HG03135 (cell line): Measurements from ENCODE around the gene ARHGAP6.
A peak's percentile ranks its signal among the peaks of the same experiment; 100 is the strongest.
"Not testable (repeated sequence)": the region's sequence is repeated elsewhere in the genome, so short reads cannot be mapped to it uniquely, and the experiment has no call there.

ENCODE experiments used
- ATAC-seq: cut with Tn5 transposase; IDR thresholded peaks from one replicate; pipeline ENCODE4 v1.9.1; 2021; ENCODE audit warnings: mild to moderate bottlenecking, moderate library complexity; ENCODE audit not compliant: unreplicated experiment

The ARHGAP6 gene

DNA sequence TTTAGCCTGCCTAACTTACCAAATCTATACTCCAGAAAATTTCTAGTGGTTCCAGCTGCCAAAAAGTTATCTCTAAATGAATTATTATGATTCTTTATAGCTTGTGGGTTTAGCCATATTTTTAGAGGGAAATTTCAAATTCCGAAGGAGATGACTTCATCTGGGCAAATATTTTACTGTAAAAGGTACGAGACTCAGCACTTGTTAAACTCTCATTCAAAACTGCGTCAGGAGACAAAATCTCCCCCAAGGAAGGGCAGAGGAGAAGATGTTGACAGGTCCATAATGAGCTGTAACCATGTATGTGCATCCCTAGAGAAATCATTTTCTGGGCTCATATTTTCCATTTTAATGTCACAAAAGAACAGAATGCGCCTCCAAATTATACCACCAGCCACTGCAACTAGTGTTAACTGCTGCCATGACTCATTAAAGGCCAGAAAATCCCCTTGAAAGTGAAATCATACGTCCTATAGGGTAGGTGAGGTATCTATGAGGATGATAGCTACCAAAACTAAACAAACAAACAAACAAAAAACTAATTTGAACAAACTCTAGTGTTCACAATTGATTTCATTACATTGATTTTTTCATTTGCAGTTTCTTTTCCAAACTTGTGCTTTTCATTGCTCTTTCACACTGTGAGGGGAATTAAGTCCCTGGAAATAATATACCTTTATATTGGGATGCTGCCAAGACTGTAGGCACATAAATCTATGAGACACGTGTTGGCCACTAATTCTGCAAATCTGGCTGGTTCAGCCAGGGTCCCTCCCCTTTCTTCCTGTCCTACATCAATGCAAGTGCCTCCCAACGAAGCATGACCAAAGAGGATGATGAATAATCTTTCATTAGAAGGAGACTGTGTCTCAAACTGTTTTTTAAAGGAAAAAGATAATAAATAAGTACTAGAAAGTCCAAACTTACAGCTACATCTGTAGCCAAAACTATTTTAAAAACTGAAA is 85.8 kb downstream of the ARHGAP6 start:
- ATAC-seq = no peak

DNA sequence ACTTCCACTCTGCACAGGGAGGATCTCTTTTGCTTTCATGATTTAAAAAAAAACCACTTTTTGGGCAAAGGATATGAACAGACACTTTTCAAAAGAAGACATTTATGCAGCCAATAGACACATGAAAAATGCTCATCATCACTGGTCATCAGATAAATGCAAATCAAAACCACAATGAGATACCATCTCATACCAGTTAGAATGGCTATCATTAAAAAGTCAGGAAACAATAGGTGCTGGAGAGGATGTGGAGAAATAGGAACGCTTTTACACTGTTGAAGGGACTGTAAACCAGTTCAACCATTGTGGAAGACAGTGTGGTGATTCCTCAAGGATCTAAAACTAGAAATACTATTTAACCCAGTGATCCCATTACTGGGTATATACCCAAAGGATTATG is 87.4 kb downstream of the ARHGAP6 start:
- ATAC-seq = not testable (repeated sequence)

DNA sequence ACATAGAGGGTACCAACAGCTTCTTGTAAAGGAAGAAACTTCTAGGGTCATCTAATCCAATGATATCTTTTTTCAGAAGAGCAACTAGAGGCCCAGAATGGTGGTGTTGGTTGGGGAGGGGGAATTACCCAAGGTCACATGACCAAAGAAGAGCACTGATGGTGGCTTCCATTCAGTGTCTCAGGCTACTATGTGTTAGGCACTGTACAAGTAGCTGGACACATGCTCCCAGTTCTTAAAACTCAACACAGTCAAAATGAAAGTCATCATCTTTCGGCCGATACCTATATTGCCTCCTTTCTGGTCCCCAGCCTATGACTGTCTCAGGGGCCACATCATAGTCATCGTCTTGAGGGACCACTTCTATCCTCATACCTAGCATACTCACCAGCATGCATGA is 88.1 kb downstream of the ARHGAP6 start:
- no peak for ATAC-seq

DNA sequence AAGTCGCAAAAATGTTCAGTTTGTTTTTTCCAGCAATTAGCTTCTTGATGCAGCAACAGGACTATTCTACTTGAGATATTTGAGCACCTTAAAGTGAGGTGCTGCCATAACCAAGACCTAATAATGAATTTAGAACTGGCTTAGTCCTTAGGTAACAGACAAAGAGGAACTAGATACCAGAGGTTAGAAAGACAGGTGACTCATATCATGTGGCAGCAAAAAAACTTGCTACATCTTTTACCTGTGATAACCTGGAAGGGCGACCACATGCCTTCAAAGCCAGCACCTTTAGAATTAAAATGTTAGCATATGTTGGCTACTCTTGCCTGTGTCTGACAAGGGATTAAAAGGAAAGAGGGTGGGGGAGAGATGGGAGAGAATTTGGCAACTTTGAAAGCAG is 90.4 kb downstream of the ARHGAP6 start:
- ATAC-seq = no peak

DNA sequence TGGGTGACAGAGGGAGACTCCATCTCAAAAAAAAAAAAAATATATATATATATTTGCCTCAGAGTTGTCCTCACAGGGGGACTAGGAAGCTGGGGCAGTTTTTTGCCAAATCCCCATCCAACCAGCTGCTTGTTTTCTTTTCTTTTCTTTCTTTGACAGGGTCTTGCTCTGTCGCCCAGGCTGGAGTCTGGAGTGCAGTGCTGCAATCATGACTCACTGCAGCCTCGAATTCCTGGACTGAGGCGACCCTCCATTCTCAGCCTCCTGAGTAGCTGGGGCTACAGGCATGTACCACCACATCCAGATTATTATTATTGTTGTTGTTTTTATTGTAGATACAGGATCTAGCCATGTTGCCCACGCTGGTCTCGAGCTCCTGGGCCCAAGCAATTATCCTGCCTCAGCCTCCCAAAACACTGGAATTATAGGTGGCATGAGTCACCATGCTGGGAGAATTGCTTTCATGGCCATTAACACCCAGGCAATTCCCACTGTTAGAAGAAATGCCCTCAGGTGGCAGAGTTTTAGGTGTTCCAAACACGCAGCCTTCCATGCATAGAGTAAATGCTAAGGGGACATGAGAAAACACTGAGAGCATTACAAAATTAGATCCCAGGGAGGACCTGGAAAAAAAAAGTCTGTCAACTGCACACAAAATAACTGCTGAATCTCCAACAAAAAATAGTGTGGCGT is 98.0 kb downstream of the ARHGAP6 start:
- ATAC-seq = no peak

DNA sequence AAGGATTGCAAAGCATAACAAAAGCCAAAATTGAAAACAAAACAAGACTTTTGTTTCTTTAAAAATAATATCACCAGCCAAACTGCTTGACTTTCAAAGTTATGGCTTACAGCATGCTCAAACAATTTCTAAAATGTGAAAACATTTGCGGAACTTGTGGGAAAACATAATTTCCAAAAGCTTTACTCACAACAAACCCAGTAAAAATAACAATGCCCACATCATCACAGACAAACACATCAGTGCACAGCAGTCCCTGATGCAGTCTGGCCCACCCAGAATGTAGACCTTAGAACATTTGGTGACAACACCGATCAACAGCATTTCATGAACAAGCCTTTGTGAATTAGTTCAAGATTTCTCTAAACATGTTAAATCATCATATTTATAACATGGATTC is 98.9 kb downstream of the ARHGAP6 start:
- ATAC-seq = no peak

DNA sequence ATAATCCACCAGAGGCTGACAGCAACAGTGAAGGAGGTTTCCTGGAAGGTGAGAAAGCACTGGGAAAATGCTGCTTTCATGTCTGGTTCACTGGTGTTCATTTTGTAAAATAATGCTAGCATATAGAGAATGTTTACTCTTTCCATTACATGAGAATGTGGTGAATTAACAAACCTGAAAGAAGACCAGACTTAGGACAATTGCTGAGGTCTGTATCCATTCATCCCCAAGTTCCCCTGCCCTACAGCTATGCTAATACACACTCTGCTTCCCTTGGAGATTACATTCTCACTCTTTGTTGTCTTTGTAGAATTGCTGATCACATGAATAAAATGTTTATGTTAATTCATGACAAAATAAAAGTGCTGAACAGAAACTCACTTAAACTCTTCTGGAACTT is 99.5 kb downstream of the ARHGAP6 start:
- no peak for ATAC-seq

DNA sequence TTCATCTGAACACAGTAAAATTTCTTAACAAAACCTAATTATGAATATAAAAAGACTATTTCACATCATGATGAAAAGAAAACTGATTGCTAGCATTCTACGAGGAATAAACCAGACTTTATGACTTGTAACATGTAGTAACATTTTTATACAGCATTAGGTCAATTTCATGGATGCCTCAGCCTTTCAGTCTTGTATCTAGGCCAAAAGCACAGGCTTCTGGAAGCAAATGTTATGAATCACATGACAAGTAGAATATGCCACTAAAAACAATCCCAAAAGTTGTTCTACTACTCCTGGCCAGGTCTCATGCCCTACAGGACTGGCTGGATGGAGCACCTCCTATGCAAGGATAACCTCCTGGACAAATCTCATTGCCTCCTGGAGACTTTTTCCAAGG is 101.2 kb downstream of the ARHGAP6 start:
- ATAC-seq = no peak

DNA sequence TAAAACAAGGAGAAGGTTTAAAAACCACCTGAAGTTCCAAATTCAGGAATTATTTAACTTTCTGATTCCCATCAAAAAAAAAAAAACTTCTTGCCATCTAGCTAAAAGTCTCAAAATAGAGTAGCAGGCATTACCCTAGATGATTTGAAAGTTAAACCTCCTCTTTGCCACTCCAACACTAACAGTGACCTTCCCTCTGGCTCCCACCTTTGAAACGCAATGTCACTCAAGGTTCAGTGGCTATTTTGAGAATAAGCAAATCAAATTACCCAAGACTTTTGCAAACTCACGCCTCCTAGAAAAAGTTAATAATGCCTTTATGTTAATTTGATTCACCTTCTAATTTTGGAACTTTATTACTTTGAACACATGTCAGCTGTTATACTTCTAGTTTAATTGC is 103.2 kb downstream of the ARHGAP6 start:
- ATAC-seq = no peak

DNA sequence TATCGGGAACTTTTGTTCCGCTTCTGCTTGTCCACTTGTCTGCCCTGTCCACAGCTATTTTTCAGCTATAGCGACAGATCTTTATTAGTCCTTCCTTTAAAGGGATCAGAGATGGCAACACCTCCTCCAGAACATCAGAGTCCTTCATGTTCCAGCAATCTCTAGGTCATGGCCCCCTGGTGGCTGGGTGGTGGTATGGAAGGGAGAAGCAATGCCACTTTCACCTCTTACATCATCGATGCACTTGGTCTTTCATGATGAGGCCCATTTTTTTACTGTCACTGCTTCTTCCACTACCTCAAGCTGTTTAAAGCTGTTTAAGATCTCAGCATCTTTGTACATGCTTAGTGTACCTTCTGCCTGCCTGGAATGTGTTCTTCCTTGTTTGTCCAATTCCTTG is 106.7 kb downstream of the ARHGAP6 start:
- ATAC-seq = peak; percentile 89

DNA sequence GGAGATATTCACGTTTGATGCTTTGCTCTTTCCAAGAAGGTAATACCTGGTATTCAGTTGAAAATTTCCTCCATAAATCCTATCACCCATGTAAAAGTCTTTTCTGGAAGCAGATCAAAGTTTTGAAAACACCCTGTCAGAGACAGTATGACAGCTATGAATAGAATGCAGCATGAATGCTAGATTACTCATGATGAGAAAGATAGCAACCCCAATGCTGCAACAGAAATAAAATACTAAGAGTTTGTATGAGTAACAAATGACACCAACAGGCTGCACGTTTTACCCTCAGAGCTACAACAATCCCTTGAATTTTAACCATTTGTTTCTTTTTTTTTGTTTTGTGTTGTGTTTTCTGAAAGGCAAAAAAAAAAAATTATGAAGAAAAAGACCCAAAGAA is 108.6 kb downstream of the ARHGAP6 start:
- ATAC-seq = no peak

DNA sequence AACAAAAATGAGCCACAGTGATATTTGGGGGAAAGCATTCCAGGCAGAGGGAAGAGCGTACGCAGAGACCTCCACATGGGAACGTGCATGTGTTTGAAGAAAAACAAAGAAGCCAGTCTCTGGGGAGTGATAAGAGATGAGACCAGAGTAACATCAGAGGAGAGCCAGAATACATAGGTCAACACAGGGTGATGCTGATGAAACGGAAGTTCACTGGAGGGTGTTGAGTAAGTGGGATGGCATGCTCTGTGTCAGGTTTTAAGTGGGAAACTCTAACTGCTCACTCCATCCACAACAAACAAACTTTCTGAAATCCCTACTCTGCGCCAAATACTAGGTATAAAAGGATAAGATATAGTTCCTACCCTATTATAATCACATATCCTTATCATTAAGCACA is 110.0 kb downstream of the ARHGAP6 start:
- ATAC-seq = no peak

DNA sequence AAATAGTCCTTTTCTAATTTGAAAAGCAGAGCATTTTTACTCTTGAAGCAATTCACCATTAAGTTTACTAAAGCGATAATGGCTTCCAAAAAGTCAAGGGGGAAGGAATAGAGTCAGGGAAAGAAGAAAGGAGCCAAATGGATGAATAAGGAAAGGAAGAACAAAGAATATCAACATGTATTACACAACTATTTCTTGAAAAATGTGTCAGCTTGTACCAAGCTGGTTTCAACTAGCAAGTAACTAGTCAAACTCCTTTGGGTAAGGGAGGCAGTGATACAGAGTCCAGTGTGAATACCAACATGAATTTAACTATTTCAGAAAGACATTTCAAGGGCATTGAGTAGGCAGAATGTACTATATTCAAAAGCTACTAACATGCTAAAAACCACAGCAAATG is 112.1 kb downstream of the ARHGAP6 start:
- no peak for ATAC-seq

DNA sequence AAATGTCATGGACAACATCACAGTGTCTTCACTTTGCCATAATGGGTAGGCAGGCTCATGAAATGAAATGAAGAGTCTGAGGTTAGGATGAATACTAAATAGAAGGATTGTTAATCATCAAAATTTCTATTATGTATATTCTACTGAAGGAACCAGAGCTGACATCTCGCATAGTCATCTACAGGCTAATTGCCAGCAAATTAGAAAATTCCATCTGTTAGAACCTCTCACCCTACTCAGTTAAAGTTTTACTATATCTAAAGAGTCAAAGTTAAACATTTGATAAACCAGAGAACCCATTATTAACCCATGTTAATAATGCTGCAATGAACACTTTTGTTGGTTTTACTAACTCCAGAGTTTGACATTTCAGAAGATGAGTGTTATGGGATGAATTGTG is 114.6 kb downstream of the ARHGAP6 start:
- no peak for ATAC-seq

DNA sequence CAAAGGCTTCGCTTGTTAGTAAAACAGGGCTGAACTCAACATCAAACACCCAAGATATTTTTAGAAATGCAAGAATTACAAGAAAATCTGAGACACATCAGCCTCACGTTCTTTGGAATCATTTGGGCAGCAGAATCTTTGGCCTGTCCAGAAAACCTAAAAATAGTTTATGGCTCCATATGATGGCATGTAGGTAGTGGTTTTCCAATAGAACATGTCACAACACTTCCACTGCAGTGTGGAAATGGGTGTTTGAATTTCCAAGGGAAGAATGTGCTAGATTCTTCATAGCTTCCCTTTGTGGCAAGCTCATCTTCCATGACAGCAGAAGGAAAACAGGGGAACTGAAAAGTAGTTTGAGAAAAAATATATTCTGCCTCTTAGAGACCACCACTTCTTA is 118.8 kb downstream of the ARHGAP6 start:
- no peak for ATAC-seq

DNA sequence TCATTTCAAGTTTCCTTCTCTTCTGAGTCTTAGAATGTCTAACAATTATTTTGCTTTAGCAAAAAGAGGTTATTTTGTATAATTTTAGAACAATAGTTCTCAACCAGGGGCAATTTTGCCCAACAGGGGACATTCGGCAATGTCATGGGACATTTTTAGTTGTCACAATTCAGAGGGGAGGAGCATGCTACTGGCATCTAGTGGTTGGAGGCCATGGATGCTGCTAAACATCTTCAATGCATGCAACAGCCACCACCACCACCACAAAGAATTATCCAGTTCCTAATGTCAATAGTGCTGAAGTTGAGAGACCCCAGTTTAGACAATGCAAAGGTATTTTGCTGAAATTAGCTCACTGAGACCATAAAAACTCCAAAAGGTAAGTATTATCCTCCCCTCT is 122.5 kb downstream of the ARHGAP6 start:
- no peak for ATAC-seq

DNA sequence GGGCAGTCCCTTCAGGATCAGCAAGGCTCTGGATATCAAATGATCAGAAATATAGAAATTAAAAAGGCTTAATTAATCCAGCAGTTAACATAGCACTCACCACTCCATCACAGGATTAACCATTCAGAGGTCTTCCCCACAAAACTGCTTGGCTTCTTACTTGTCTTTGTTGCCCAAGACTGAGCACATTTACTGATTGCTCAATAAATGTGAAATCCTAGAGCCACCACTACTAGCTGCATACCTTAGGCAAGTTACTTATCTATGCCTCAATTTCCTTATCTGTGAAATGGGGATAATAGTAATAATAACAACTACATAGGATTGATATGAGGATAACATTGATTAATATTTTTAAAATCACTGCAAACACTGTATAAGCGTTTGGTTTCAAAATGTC is 124.2 kb downstream of the ARHGAP6 start:
- ATAC-seq = no peak

DNA sequence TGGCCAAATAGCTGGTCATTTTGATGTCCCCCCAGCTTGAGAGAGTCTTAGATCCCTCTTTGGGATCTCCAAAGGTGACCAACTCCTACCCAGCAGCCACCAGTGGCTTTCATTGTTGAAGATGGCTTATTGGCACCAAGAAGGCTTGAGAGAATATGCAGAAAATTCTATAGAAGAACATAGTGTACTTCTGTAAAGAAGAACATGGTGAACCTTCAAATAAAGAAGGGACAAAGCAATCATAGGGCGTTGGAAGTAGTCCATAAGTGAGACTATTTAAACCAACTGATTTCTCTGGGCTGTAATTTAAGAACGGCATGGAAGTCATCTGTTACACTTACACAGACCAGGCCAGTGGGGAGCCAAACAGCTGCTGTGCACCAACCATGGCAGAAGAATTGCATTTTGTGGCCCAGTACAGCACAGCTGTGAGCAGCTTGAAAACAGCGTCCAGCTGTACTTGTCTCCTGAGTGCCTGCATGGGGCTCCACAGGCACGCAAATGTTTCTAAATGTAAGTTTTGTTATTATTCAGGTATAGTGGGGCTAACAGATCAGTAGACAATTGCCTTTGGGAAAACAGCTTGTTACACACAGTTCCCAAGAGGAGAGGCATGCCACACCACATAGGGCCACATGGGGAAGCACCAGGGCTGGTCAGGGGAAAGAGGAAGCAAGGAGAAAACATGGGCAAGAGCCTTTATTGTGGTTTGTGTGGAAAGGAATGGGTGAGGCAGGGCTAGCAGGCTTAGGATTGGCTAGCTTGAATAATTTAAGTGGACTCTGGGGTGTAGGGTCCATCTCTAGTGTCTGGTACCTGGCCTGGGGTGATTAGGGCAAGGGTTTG is 125.0 kb downstream of the ARHGAP6 start:
- peak; percentile 70 for ATAC-seq

DNA sequence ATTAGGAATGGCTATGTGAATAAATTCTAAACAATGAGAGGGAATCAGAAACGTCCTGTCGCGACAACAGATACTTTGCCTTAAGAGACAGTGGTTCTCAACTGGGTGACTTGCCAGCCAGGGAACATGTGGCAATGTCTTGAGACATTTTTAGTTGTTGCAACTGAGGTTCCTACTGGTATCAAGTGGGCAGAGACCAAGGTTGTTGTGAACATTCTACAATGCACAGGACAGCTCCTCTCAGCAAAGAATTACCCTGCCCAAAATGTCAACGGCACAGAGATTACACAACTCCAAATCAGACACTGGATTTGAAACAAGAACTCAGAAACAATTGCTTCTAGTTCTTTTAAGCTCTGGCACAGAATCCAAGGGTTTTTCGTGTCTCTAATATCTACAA is 128.6 kb downstream of the ARHGAP6 start:
- ATAC-seq = no peak

DNA sequence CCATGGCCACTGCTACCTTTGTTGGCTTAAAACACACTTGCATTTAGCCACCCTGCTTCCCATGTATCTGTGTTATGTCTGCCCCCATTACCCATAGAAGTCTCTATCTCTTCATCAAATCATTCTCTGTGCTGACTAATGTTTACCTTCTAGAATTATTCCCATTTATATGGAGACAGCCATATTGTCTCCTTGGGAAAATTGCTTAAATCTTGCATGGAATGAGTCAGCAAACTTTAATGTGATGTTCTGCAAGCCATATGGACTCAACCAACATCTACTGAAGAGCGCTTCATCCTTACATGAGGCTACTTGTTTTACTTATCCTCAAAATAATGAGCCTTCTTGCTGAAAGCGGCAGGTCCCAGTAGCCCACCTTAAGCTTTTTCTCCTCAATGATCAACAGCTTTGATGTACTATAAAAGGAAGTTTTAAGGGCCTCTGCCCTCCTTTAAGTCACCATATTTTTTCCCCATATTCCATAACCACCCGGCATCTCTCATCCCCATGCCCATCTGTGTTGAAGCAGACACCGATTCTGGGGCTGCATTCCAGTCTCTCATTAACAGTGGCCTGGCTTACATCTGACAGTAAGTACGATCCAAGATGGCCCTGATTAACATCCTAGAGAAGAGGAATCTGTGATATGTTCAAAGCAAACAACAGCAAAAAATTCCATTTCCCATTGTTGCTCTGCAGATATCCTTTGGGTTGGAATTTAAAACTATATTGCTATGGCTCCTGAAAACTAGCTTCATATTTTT is 130.4 kb downstream of the ARHGAP6 start:
- ATAC-seq = no peak

DNA sequence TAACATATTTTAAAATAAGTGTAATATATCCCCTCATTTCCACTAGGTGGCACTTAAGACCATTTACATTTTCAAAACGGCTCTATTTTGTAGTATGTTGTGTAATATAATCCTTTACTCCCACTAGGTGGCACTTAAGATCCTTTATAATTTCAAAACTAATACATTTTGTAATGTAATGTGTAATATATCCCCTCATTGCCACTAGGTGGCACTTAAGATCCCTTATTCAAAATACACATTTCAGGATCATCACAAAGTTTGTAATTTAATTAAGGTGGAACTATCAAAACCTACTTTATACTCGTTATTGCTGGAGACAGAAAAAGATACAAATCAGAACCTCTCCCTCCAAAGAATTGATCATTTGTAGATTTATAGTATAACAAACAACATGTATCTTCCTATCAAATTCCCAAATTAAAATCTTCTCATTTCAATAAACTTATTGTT is 132.5 kb downstream of the ARHGAP6 start:
- ATAC-seq = peak; percentile 90
